WTC11 (cell line): ENCODE measurements around the gene OTUD3. TPM values are rescaled to one million over a fixed set of nuclear protein-coding genes. Genes with fewer than 3 reads are reported as not detected.

Experiments used
- ATAC-seq: fragments of 200-7000 bp; cut with Tn5 transposase; 2 replicates; pipeline ENCODE4 v1.10.0; 2021; ENCODE audit warnings: mild to moderate bottlenecking, moderate library complexity
- CTCF ChIA-PET: fragments of 300-600 bp; sonication (Branson Sonifier 250); formaldehyde crosslinking; loops from one replicate; lab custom pipeline; 2021; ENCODE audit warnings: antibody characterized with exemption; lab: Charles Lee
- POLR2A ChIA-PET: fragments of 350-600 bp; sonication (Branson Sonifier 250); formaldehyde crosslinking; loops from one replicate; lab custom pipeline; 2021; ENCODE audit warnings: antibody characterized with exemption; lab: Charles Lee
- DNase-seq: peaks from one replicate; pipeline ENCODE4 v3.0.0; 2021; ENCODE audit warnings: low spot score
- H3K27ac Mint-ChIP-seq: 2 replicates; pipeline ENCODE4 v1.8.0; 2021; ENCODE audit warnings: mixed read lengths
- H3K27me3 Mint-ChIP-seq: 2 replicates; pipeline ENCODE4 v1.8.0; 2021; ENCODE audit warnings: low read depth, mild to moderate bottlenecking, moderate library complexity, mixed read lengths
- H3K36me3 Mint-ChIP-seq: 2 replicates; pipeline ENCODE4 v1.8.0; 2021; ENCODE audit warnings: mixed read lengths
- H3K4me1 Mint-ChIP-seq: 2 replicates; pipeline ENCODE4 v1.8.0; 2022; ENCODE audit warnings: mixed read lengths
- H3K4me3 Mint-ChIP-seq: 2 replicates; pipeline ENCODE4 v1.8.0; 2021; ENCODE audit warnings: mild to moderate bottlenecking, moderate library complexity, mixed read lengths
- H3K9me3 Mint-ChIP-seq: 2 replicates; pipeline ENCODE4 v1.8.0; 2021; ENCODE audit warnings: mixed read lengths
- AR ChIP-seq: fragments of 250-450 bp; sonication (Bioruptor Pico); IDR thresholded peaks from 2 replicates; pipeline ENCODE4 v1.9.0; 2021; ENCODE audit warnings: mild to moderate bottlenecking
- ATF2 ChIP-seq: sonication (generic); formaldehyde crosslinking; IDR thresholded peaks from 2 replicates; pipeline ENCODE4 v1.8.1; 2022; ENCODE audit warnings: low read depth, missing genetic modification reagents, borderline replicate concordance
- CREM ChIP-seq: sonication (generic); formaldehyde crosslinking; IDR thresholded peaks from 2 replicates; pipeline ENCODE4 v1.8.1; 2022; ENCODE audit warnings: mild to moderate bottlenecking, missing genetic modification reagents, moderate library complexity
- E2F1 ChIP-seq: sonication (generic); formaldehyde crosslinking; IDR thresholded peaks from 2 replicates; pipeline ENCODE4 v1.8.0; 2022; ENCODE audit warnings: mild to moderate bottlenecking, missing genetic modification reagents
- ERG ChIP-seq: fragments of 250-450 bp; sonication (Bioruptor Pico); IDR thresholded peaks from 2 replicates; pipeline ENCODE4 v1.8.0; 2021; ENCODE audit warnings: mild to moderate bottlenecking
- ETV6 ChIP-seq: sonication (generic); formaldehyde crosslinking; IDR thresholded peaks from 2 replicates; pipeline ENCODE4 v1.8.1; 2022; ENCODE audit warnings: mild to moderate bottlenecking, missing genetic modification reagents
- GABPB1 ChIP-seq: sonication (generic); formaldehyde crosslinking; IDR thresholded peaks from 2 replicates; pipeline ENCODE4 v1.8.1; 2023; ENCODE audit warnings: mild to moderate bottlenecking, missing genetic modification reagents
- JAZF1 ChIP-seq: fragments of 250-450 bp; sonication (Bioruptor Pico); IDR thresholded peaks from 2 replicates; pipeline ENCODE4 v1.9.0; 2021; ENCODE audit warnings: moderate library complexity, mild to moderate bottlenecking, inconsistent platforms
- JUN ChIP-seq: sonication (generic); formaldehyde crosslinking; IDR thresholded peaks from 2 replicates; pipeline ENCODE4 v1.8.0; 2023; ENCODE audit warnings: mild to moderate bottlenecking, missing genetic modification reagents
- NR1H2 ChIP-seq: sonication (generic); formaldehyde crosslinking; IDR thresholded peaks from 2 replicates; pipeline ENCODE4 v1.9.0; 2021; ENCODE audit warnings: mild to moderate bottlenecking, moderate library complexity, missing genetic modification reagents
- PRDM15 ChIP-seq: sonication (generic); formaldehyde crosslinking; IDR thresholded peaks from 2 replicates; pipeline ENCODE4 v1.8.0; 2022; ENCODE audit warnings: missing genetic modification reagents
- PREB ChIP-seq: sonication (generic); formaldehyde crosslinking; IDR thresholded peaks from 2 replicates; pipeline ENCODE4 v1.8.1; 2022; ENCODE audit warnings: mild to moderate bottlenecking, missing genetic modification reagents, moderate library complexity, borderline replicate concordance
- RORB ChIP-seq: fragments of 250-450 bp; sonication (Bioruptor Pico); IDR thresholded peaks from 2 replicates; pipeline ENCODE4 v1.9.0; 2021; ENCODE audit warnings: mild to moderate bottlenecking
- SMAD4 ChIP-seq: sonication (generic); formaldehyde crosslinking; IDR thresholded peaks from 2 replicates; pipeline ENCODE4 v1.8.0; 2022; ENCODE audit warnings: mild to moderate bottlenecking, missing genetic modification reagents
- STAT6 ChIP-seq: sonication (generic); formaldehyde crosslinking; conservative IDR thresholded peaks from 2 replicates; pipeline ENCODE4 v1.8.1; 2023; ENCODE audit warnings: mild to moderate bottlenecking, low read depth, missing genetic modification reagents, moderate library complexity
- TEAD4 ChIP-seq: sonication (generic); formaldehyde crosslinking; IDR thresholded peaks from 2 replicates; pipeline ENCODE4 v1.8.0; 2022; ENCODE audit warnings: mild to moderate bottlenecking, missing genetic modification reagents
- ZBTB21 ChIP-seq: sonication (generic); formaldehyde crosslinking; IDR thresholded peaks from 2 replicates; pipeline ENCODE4 v1.8.1; 2023; ENCODE audit warnings: mild to moderate bottlenecking, missing genetic modification reagents, borderline replicate concordance
- ZNF425 ChIP-seq: fragments of 250-450 bp; sonication (Bioruptor Pico); conservative IDR thresholded peaks from 2 replicates; pipeline ENCODE4 v1.9.0; 2021; ENCODE audit warnings: mild to moderate bottlenecking
- total RNA-seq: library from RNA; stranded (reverse); gene quantifications from 3 replicates; pipeline ENCODE4 v1.2.3, GENCODE V29; 2021

Gene OTUD3
- total RNA-seq, 1 experiment from 2014 or later: 16.1 TPM

- no peak for TF ChIP-seq ZNF425
- TF ChIP-seq ATF2 (CRISPR knock-in tag): no peak
- no peak for TF ChIP-seq SMAD4 (CRISPR knock-in tag)
- TF ChIP-seq STAT6 (CRISPR knock-in tag): no peak
- TF ChIP-seq GABPB1 (CRISPR knock-in tag): no peak
Measured at GRCh38 chr1:19877821-19878636, 4.2 kb upstream of the OTUD3 start (continued).

- no peak overlapping the region for H3K4me3 Mint-ChIP-seq
- peaks cover 17% of the 10 kb centered on the region for H3K4me1 Mint-ChIP-seq
- peaks cover 9% of the 10 kb centered on the region for H3K9me3 Mint-ChIP-seq
- no peaks in the 10 kb centered on the region for H3K36me3 Mint-ChIP-seq
- ChIA-PET POLR2A (no interaction called here), CTCF (no interaction called here)
- no peak for DNase-seq
- no peak overlapping the region for H3K27ac Mint-ChIP-seq
- H3K27me3 Mint-ChIP-seq: no peaks in the 10 kb centered on the region; the same call in 1 of the 2 replicates
- ATAC-seq: no peak
- no peak for TF ChIP-seq AR
- no peak for TF ChIP-seq JAZF1 (CRISPR knock-in tag)
- TF ChIP-seq JUN (CRISPR knock-in tag): no peak
- TF ChIP-seq PREB (CRISPR knock-in tag): no peak
- no peak for TF ChIP-seq RORB
- no peak for TF ChIP-seq ETV6 (CRISPR knock-in tag)
- no peak for TF ChIP-seq TEAD4 (CRISPR knock-in tag)
- no peak for TF ChIP-seq ERG (CRISPR knock-in tag)
- TF ChIP-seq NR1H2 (CRISPR knock-in tag): no peak
- TF ChIP-seq ZBTB21 (CRISPR knock-in tag): no peak
- TF ChIP-seq PRDM15 (CRISPR knock-in tag): no peak
- no peak for TF ChIP-seq E2F1 (CRISPR knock-in tag)
- no peak for TF ChIP-seq CREM
Measured at GRCh38 chr1:19878637-19878985, 3.6 kb upstream of the OTUD3 start.
